NT2/D1 (cell line): Measurements from ENCODE around the gene ABCG2.

Experiments
- YY1 ChIP-seq: IDR thresholded peaks from 2 replicates; pipeline ENCODE4 v1.6.1; 2011; ENCODE audit not compliant: insufficient read length, insufficient read depth
- ZNF274 ChIP-seq: IDR thresholded peaks from 2 replicates; pipeline ENCODE4 v1.6.1; 2011; ENCODE audit warnings: mild to moderate bottlenecking, low read depth, low read length

- TF ChIP-seq ZNF274 (no peak), YY1 (no peak)
Measured at GRCh38 chr4:88104902-88105610, 53.4 kb downstream of the ABCG2 start.
